ENCODE measurements around the gene DNAJB6. TPM values are rescaled to one million over a fixed set of nuclear protein-coding genes. Genes with fewer than 3 reads are reported as not detected.

The DNAJB6 gene
- polyA plus RNA-seq, 3 donors: 66.6 to 117 (median 116) TPM

DNA sequence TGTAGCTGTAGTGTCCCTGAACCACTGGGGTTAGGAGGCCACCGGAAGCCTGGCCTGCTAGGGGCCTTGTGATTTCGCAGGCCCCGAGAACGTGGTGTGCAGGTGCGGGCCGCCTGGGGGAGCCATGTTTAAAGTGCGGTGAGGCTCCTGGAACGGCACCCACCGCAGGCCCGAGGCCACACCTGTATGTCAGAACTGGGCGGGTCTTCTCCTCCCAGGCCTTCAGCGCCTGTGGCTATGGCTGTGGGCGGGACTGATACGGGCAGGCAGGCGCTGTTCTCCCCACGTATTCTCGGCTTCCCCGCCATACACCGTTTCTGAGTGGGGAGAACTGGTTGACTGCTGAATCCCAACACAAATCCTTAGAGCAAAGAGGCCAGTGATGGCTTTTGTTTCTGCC is 74.8 kb downstream of the DNAJB6 start:
- peaks cover 48 to 84% of the 10 kb centered on the region in 2 donors for H3K36me3 ChIP-seq (replicated peaks in 1 of 2; ENCODE audit: control insufficient read depth in 1 of 2, insufficient read depth in 2 of 2, low read length in 2 of 2)
- H3K27me3 ChIP-seq (ENCODE audit: control insufficient read depth in 2 of 2, insufficient read depth in 2 of 2, low read length in 2 of 2): no peaks in the 10 kb centered on the region
- Mint-ChIP-seq H3K36me3 (peaks cover 59 to 79% of the 10 kb centered on the region in 2 donors), H3K4me3 (no peak overlapping the region), H3K9me3 (peaks cover 0 to 6% (median 0%) of the 10 kb centered on the region in 7 donors), H3K4me1 (no peaks in the 10 kb centered on the region), H3K27me3 (ENCODE audit: low read depth in 3 of 3) (peaks cover 0 to 3% (median 0%) of the 10 kb centered on the region in 3 donors), H3K27ac (no peak overlapping the region)
- no peak overlapping the region for H3K27ac ChIP-seq (ENCODE audit: low read depth in 1 of 2, low read length in 2 of 2)
- H3K4me1 ChIP-seq (ENCODE audit: control insufficient read depth in 1 of 2, insufficient read depth in 2 of 2, low read length in 2 of 2): no peaks in the 10 kb centered on the region
- intact Hi-C loops (cut with micrococcal nuclease): no loop called here
- TF ChIP-seq, protein P1, sequence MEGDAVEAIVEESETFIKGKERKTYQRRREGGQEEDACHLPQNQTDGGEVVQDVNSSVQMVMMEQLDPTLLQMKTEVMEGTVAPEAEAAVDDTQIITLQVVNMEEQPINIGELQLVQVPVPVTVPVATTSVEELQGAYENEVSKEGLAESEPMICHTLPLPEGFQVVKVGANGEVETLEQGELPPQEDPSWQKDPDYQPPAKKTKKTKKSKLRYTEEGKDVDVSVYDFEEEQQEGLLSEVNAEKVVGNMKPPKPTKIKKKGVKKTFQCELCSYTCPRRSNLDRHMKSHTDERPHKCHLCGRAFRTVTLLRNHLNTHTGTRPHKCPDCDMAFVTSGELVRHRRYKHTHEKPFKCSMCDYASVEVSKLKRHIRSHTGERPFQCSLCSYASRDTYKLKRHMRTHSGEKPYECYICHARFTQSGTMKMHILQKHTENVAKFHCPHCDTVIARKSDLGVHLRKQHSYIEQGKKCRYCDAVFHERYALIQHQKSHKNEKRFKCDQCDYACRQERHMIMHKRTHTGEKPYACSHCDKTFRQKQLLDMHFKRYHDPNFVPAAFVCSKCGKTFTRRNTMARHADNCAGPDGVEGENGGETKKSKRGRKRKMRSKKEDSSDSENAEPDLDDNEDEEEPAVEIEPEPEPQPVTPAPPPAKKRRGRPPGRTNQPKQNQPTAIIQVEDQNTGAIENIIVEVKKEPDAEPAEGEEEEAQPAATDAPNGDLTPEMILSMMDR (IDR thresholded peaks at IDR 0.05): no peak
- H4K20me1 ChIP-seq (ENCODE audit: insufficient read depth, low read length): peaks cover 7% of the 10 kb centered on the region
- no peak for DNase-seq
- H3K4me3 ChIP-seq (replicated peaks in 1 of 3; ENCODE audit: low read depth in 2 of 3, low read length in 3 of 3): no peak overlapping the region
- H3K9me3 ChIP-seq (replicated peaks in 1 of 2; ENCODE audit: control insufficient read depth in 1 of 2, insufficient read depth in 1 of 2, low read length in 2 of 2): no peaks in the 10 kb centered on the region
- H3K79me2 ChIP-seq (ENCODE audit: insufficient read depth, low read length): no peaks in the 10 kb centered on the region
- H3K9ac ChIP-seq (ENCODE audit: insufficient read depth, low read length, poor library complexity, severe bottlenecking): no peak overlapping the region
- 92% methylated on average over 17 of the region's 19 CpGs for WGBS (ENCODE audit: insufficient coverage)
- H3K4me2 ChIP-seq (replicated peaks; ENCODE audit: extremely low read depth, low read length, poor library complexity, severe bottlenecking): no peak overlapping the region
- no peak overlapping the region for H2AFZ ChIP-seq (ENCODE audit: insufficient read depth, low read depth, low read length, poor library complexity, severe bottlenecking)

DNA sequence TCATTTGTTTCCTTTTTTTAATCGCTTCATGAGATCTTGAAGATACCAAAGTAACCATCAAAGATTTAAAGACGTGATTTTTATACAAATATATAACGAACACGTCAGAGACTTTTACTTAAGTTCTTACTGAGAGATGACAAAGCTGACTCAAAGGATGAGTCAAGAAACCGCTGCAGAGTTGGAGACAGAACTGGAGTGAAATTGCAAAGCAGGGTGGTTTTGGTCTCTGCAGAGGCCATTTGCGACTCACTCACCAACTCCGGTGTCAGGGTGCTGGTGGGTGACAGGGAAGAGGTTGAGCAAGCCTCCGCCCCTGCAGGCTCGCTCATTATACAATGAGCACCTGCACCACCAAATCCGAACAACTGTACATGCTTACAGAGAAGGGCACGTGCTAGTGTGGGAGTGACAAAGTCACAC is 75.2 kb downstream of the DNAJB6 start:
- no peak overlapping the region for H3K4me2 ChIP-seq (replicated peaks; ENCODE audit: extremely low read depth, low read length, poor library complexity, severe bottlenecking)
- H3K27me3 ChIP-seq (ENCODE audit: control insufficient read depth in 2 of 2, insufficient read depth in 2 of 2, low read length in 2 of 2): no peaks in the 10 kb centered on the region
- no peak overlapping the region for H2AFZ ChIP-seq (ENCODE audit: insufficient read depth, low read depth, low read length, poor library complexity, severe bottlenecking)
- H3K9ac ChIP-seq (ENCODE audit: insufficient read depth, low read length, poor library complexity, severe bottlenecking): no peak overlapping the region
- Mint-ChIP-seq H3K4me3 (no peak overlapping the region), H3K4me1 (no peaks in the 10 kb centered on the region), H3K36me3 (peaks cover 62 to 80% of the 10 kb centered on the region in 2 donors), H3K9me3 (peaks cover 0 to 6% (median 0%) of the 10 kb centered on the region in 7 donors), H3K27ac (no peak overlapping the region), H3K27me3 (ENCODE audit: low read depth in 3 of 3) (peaks cover 0 to 3% (median 0%) of the 10 kb centered on the region in 3 donors)
- no peak for DNase-seq
- WGBS (ENCODE audit: insufficient coverage): 80% methylated on average over 3 of the region's 11 CpGs
- no peaks in the 10 kb centered on the region for H3K9me3 ChIP-seq (replicated peaks in 1 of 2; ENCODE audit: control insufficient read depth in 1 of 2, insufficient read depth in 1 of 2, low read length in 2 of 2)
- H3K79me2 ChIP-seq (ENCODE audit: insufficient read depth, low read length): no peaks in the 10 kb centered on the region
- peaks cover 48 to 84% of the 10 kb centered on the region in 2 donors for H3K36me3 ChIP-seq (replicated peaks in 1 of 2; ENCODE audit: control insufficient read depth in 1 of 2, insufficient read depth in 2 of 2, low read length in 2 of 2)
- H3K4me3 ChIP-seq (replicated peaks in 1 of 3; ENCODE audit: low read depth in 2 of 3, low read length in 3 of 3): no peak overlapping the region
- peaks cover 3% of the 10 kb centered on the region for H4K20me1 ChIP-seq (ENCODE audit: insufficient read depth, low read length)
- intact Hi-C loops (cut with micrococcal nuclease): no loop called here
- no peaks in the 10 kb centered on the region for H3K4me1 ChIP-seq (ENCODE audit: control insufficient read depth in 1 of 2, insufficient read depth in 2 of 2, low read length in 2 of 2)
- H3K27ac ChIP-seq (ENCODE audit: low read depth in 1 of 2, low read length in 2 of 2): no peak overlapping the region
- TF ChIP-seq, protein P1 (IDR thresholded peaks at IDR 0.05): no peak
